Measurements from ENCODE around the gene DDX4. TPM values are rescaled to one million over a fixed set of nuclear protein-coding genes. Genes with fewer than 3 reads are reported as not detected.
A peak's percentile ranks its signal among the peaks of the same experiment; 100 is the strongest.

Gene DDX4
- total RNA-seq, 1 experiment from 2014 or later, result not detected

- H3K4me2 ChIP-seq (ENCODE audit: low read length), result peak within 1 kb of the TSS; percentile 87
- peak within 1 kb of the TSS; percentile 76 for H3K9ac ChIP-seq (ENCODE audit: low read length)
- no peaks in the 10 kb centered on the region for H3K79me2 ChIP-seq (ENCODE audit: insufficient read depth, low read length)
- ChIA-PET POLR2A (no interaction called here), CTCF (interaction anchor here (0.8 kb wide), 1 partner anchor 224 kb away, joined by 3 read pairs; no protein-coding TSS in a partner anchor), RAD21 (ENCODE audit: low non-redundant PET in 1 of 2, low total read pairs in 2 of 2, uncharacterized antibody in 2 of 2, unreplicated experiment in 2 of 2) (no interaction called here)
- peak within 1 kb of the TSS; percentile 34 for H2AFZ ChIP-seq (ENCODE audit: low read depth, low read length, poor library complexity, severe bottlenecking)
- no peaks in the 10 kb centered on the region for H3K9me3 ChIP-seq (ENCODE audit: control insufficient read depth in 1 of 2, insufficient read depth in 1 of 2, low read depth in 1 of 2, low read length in 2 of 2)
- no peaks in the 10 kb centered on the region for H3K9me2 ChIP-seq (ENCODE audit: insufficient read depth)
- H3K4me3 ChIP-seq (replicated peaks in 1 of 2; ENCODE audit: low read depth in 1 of 2, low read length in 2 of 2), result peak within 1 kb of the TSS; percentile 93 to 97
- intact Hi-C loops (cut with micrococcal nuclease), result loop anchor here (5.0 kb wide), 2 partner anchors 210 to 490 kb away; no protein-coding TSS in a partner anchor
- ATAC-seq (peak; percentile 100), DNase-seq (ENCODE audit: low read depth, low spot score) (peak; percentile 83)
- TF ChIP-seq POLR2A (IDR thresholded peaks at IDR 0.05; ENCODE audit: borderline replicate concordance, extremely low read depth, insufficient read depth, insufficient read length), result peak; percentile 89
- TF ChIP-seq SP1 (IDR thresholded peaks at IDR 0.05; ENCODE audit: low read depth), result no peak
- TF ChIP-seq CEBPB (IDR thresholded peaks at IDR 0.05; ENCODE audit: low read depth), result no peak
- TF ChIP-seq TCF7L2 (IDR thresholded peaks at IDR 0.05; ENCODE audit: borderline replicate concordance, extremely low read depth, insufficient read depth, insufficient read length), result peak; percentile 28
- no peak for TF ChIP-seq RAD21 (IDR thresholded peaks at IDR 0.05; ENCODE audit: low read depth)
- TF ChIP-seq, protein P1, sequence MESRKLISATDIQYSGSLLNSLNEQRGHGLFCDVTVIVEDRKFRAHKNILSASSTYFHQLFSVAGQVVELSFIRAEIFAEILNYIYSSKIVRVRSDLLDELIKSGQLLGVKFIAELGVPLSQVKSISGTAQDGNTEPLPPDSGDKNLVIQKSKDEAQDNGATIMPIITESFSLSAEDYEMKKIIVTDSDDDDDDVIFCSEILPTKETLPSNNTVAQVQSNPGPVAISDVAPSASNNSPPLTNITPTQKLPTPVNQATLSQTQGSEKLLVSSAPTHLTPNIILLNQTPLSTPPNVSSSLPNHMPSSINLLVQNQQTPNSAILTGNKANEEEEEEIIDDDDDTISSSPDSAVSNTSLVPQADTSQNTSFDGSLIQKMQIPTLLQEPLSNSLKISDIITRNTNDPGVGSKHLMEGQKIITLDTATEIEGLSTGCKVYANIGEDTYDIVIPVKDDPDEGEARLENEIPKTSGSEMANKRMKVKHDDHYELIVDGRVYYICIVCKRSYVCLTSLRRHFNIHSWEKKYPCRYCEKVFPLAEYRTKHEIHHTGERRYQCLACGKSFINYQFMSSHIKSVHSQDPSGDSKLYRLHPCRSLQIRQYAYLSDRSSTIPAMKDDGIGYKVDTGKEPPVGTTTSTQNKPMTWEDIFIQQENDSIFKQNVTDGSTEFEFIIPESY (IDR thresholded peaks at IDR 0.05; ENCODE audit: extremely low read depth, insufficient replicate concordance, low read length), result peak; percentile 78
- TF ChIP-seq YY1 (IDR thresholded peaks at IDR 0.05; ENCODE audit: extremely low read depth, insufficient replicate concordance, low read depth, low read length), result peak; percentile 51
- peak; percentile 49 for TF ChIP-seq MAX (IDR thresholded peaks at IDR 0.05)
- peak; percentile 90 for TF ChIP-seq POLR2AphosphoS5 (IDR thresholded peaks at IDR 0.05; ENCODE audit: low read depth, low read length)
- TF ChIP-seq SIN3A (IDR thresholded peaks at IDR 0.05; ENCODE audit: low read depth), result no peak; the same call in 1 of the 2 replicates
- TF ChIP-seq ELF1 (IDR thresholded peaks at IDR 0.05; ENCODE audit: borderline replicate concordance, low read depth), result peak; percentile 87
- no peaks in the 10 kb centered on the region for H3K36me3 ChIP-seq (ENCODE audit: control insufficient read depth in 1 of 2, insufficient read depth in 2 of 2, low read length in 2 of 2)
- BruUV-seq (replicated peaks), result TSS peak; percentile 88
- no peaks in the 10 kb centered on the region for H3K27me3 ChIP-seq (ENCODE audit: insufficient read depth, low read length)
- peaks cover 6 to 14% of the 10 kb centered on the region in 2 experiments; a peak in 2 of 4 replicates for H3K4me1 ChIP-seq (ENCODE audit: control insufficient read depth in 1 of 2, insufficient read depth in 2 of 2, low read length in 2 of 2)
- H3K27ac ChIP-seq (ENCODE audit: low read depth, low read length), result no peak within 1 kb of the TSS; the same call in 1 of the 2 replicates
- H4K20me1 ChIP-seq (ENCODE audit: insufficient read depth), result no peaks in the 10 kb centered on the region
Observed at GRCh38 chr5:55712023-55712859, 25.6 kb upstream of the DDX4 start, which contains the start of gene SLC38A9. Gene SLC38A9 (minus strand): TSS chr5:55712324. CDS start chr5:55697958, 14,366 bp downstream.

Data from HCT116 (cell line).